Spinal cord (tissue), 10 donors: ENCODE data around the gene SUGP1. TPM values are rescaled to one million over a fixed set of nuclear protein-coding genes. Genes with fewer than 3 reads are reported as not detected.

Experiments used
- DNase-seq, 6 donors: peaks; one replicate each; pipeline versions ENCODE4 v3.0.0 to v3.0.0-alpha.2; 2013 to 2015; ENCODE audit warnings: low spot score in 6 of 6, low read depth in 4 of 6
- H3K27ac ChIP-seq: one replicate; pipeline ENCODE4 v1.5.1; 2013; ENCODE audit warnings: low read depth, low read length, control low read depth
- H3K27me3 ChIP-seq: one replicate; pipeline ENCODE4 v1.6.1; 2013; ENCODE audit warnings: low read length; ENCODE audit not compliant: control insufficient read depth, insufficient read depth
- H3K36me3 ChIP-seq: one replicate; pipeline ENCODE4 v1.6.1; 2013; ENCODE audit warnings: low read length; ENCODE audit not compliant: control insufficient read depth, insufficient read depth
- H3K4me1 ChIP-seq: one replicate; pipeline ENCODE4 v1.6.1; 2013; ENCODE audit warnings: low read length; ENCODE audit not compliant: control insufficient read depth, insufficient read depth
- H3K4me3 ChIP-seq: one replicate; pipeline ENCODE4 v1.5.1; 2013; ENCODE audit warnings: low read depth, low read length, control low read depth
- H3K9me3 ChIP-seq: one replicate; pipeline ENCODE4 v1.6.1; 2013; ENCODE audit warnings: low read length; ENCODE audit not compliant: control insufficient read depth, insufficient read depth
- WGBS: methylation state at CpG from one replicate; pipeline ENCODE4 v1.1.5; 2013; ENCODE audit warnings: missing lambda C conversion rate; ENCODE audit not compliant: insufficient coverage; 5-methylcytosine and 5-hydroxymethylcytosine counted together
- polyA plus RNA-seq, 2 donors: library from polyadenylated mRNA; unstranded; fragments of 120-200 nt; gene quantifications; one replicate each; pipeline ENCODE4 v1.2.1, GENCODE V29; 2013; ENCODE audit not compliant: insufficient read length in 2 of 2
- total RNA-seq, 2 donors: library from RNA; depleted of rRNA in 1 of 2; stranded (reverse); fragments of 120-200 nt in 1 of 2; fragments of >200 nt in 1 of 2; gene quantifications; one replicate each; pipeline versions ENCODE4 v1.2.3 to v1.2.4, GENCODE V29; 2013 to 2014
- donor health status: healthy.

SUGP1 gene
- total and polyA plus RNA-seq, 4 donors = 35.5 to 62.3 (median 50.8) TPM

DNA sequence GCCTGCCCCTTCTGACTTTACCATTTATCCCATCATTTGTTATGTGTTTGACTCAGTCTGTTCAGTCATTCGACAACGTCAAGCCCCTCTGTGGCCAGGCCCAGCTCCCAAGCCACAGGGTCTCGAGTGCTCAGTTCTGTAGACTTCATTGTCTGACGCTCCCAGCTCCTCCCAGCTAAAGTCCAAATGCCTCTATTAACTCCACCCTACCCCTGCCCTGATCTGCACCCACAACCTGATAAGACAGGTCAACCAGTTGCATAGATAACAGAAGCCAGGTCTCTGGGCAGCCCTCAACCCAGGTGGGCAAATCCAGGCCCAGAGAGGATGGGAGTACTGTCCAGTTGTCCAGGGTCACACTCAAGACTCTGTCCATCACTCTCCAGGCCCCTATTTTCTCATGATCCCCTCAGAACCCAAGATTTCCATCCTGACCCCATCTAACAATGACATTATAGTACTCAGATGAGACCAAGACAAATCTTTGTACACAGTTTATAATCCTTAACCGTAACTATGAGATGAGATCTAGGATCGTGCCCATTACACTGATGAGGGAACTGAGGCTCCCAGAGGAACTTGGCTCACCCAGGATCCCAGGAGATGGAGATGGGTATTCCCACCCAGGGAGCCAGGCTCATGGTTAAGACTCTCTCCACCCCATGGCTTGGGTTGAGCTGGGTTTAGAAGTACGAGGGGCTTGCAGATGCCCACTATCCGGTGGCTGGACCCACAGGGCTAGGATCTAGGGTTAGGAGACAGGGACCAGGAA, 48.3 kb downstream of the SUGP1 start:
- WGBS = 89% methylated on average over 5 of the region's 8 CpGs
- Histone ChIP-seq H3K9me3 (no peaks in the 10 kb centered on the region), H3K36me3 (peaks cover 28% of the 10 kb centered on the region), H3K27ac (no peak overlapping the region), H3K27me3 (no peaks in the 10 kb centered on the region), H3K4me3 (no peak overlapping the region), H3K4me1 (peaks cover 28% of the 10 kb centered on the region)
- DNase-seq = no peak

GRCh38 chr19:19270749-19271571, 49.3 kb downstream of the SUGP1 start:
- Histone ChIP-seq H3K4me1 (peaks cover 28% of the 10 kb centered on the region), H3K27me3 (no peaks in the 10 kb centered on the region), H3K4me3 (no peak overlapping the region), H3K36me3 (peaks cover 17% of the 10 kb centered on the region), H3K9me3 (no peaks in the 10 kb centered on the region), H3K27ac (no peak overlapping the region)
- WGBS = 93% methylated on average over 7 of the region's 8 CpGs
- no peak for DNase-seq

GRCh38 chr19:19269952-19270694, 50.2 kb downstream of the SUGP1 start:
- H3K27me3 ChIP-seq = no peaks in the 10 kb centered on the region
- peaks cover 9% of the 10 kb centered on the region for H3K36me3 ChIP-seq
- DNase-seq = no peak
- 81% methylated on average over 14 of the region's 18 CpGs for WGBS
- no peaks in the 10 kb centered on the region for H3K9me3 ChIP-seq
- H3K27ac ChIP-seq = no peak overlapping the region
- H3K4me3 ChIP-seq = no peak overlapping the region
- peaks cover 20% of the 10 kb centered on the region for H3K4me1 ChIP-seq

- H3K9me3 ChIP-seq = no peaks in the 10 kb centered on the region
- no peak overlapping the region for H3K4me3 ChIP-seq
- WGBS = 80% methylated on average over 10 of the region's 10 CpGs
- H3K36me3 ChIP-seq = no peaks in the 10 kb centered on the region
- H3K27ac ChIP-seq = no peak overlapping the region
- no peak for DNase-seq
- peaks cover 11% of the 10 kb centered on the region for H3K4me1 ChIP-seq
- no peaks in the 10 kb centered on the region for H3K27me3 ChIP-seq
Observed at GRCh38 chr19:19268453-19269385, 51.6 kb downstream of the SUGP1 start.

GRCh38 chr19:19267305-19267704, 53.0 kb downstream of the SUGP1 start:
- H3K27ac ChIP-seq = no peak overlapping the region
- peaks cover 9% of the 10 kb centered on the region for H3K27me3 ChIP-seq
- WGBS = 100% methylated on average over 1 of the region's 3 CpGs
- no peak for DNase-seq
- H3K4me3 ChIP-seq = no peak overlapping the region
- H3K36me3 ChIP-seq = no peaks in the 10 kb centered on the region
- H3K9me3 ChIP-seq = no peaks in the 10 kb centered on the region
- H3K4me1 ChIP-seq = peaks cover 8% of the 10 kb centered on the region

GRCh38 chr19:19263886-19264487, 56.3 kb downstream of the SUGP1 start:
- 94% methylated on average over 4 of the region's 7 CpGs for WGBS
- H3K27ac ChIP-seq = no peak overlapping the region
- H3K27me3 ChIP-seq = peaks cover 19% of the 10 kb centered on the region
- DNase-seq = no peak
- H3K9me3 ChIP-seq = no peaks in the 10 kb centered on the region
- peaks cover 26% of the 10 kb centered on the region for H3K4me1 ChIP-seq
- H3K4me3 ChIP-seq = no peak overlapping the region
- peaks cover 5% of the 10 kb centered on the region for H3K36me3 ChIP-seq

- H3K4me3 ChIP-seq = peak overlapping the region; percentile 18
- DNase-seq = no peak
- no peak overlapping the region for H3K27ac ChIP-seq
- 4% methylated on average over 30 of the region's 31 CpGs for WGBS
- H3K4me1 ChIP-seq = peaks cover 27% of the 10 kb centered on the region
- H3K36me3 ChIP-seq = peaks cover 19% of the 10 kb centered on the region
- H3K9me3 ChIP-seq = no peaks in the 10 kb centered on the region
- peaks cover 19% of the 10 kb centered on the region for H3K27me3 ChIP-seq
Observed at GRCh38 chr19:19262190-19263057, 57.9 kb downstream of the SUGP1 start.
